T-helper 17 cell (primary cell): ENCODE data around the gene C1S. TPM values are rescaled to one million over a fixed set of nuclear protein-coding genes. Genes with fewer than 3 reads are reported as not detected.

Experiments
- ATAC-seq: fragments of 150-1000 bp; cut with Tn5 transposase; 2 replicates; pipeline ENCODE4 v1.10.0; 2021; ENCODE audit warnings: mild to moderate bottlenecking, moderate library complexity
- DNase-seq, 3 donors: peaks; one replicate each; pipeline versions ENCODE4 v3.0.0 to v3.0.0-alpha.2; 2020 to 2021
- H3K9me3 ChIP-seq: one replicate; pipeline ENCODE4 v1.7.0; 2013; ENCODE audit warnings: low read length, mild to moderate bottlenecking; ENCODE audit not compliant: control insufficient read depth, poor library complexity, severe bottlenecking
- H3K27ac Mint-ChIP-seq: one replicate; pipeline ENCODE4 v1.8.0; 2022; ENCODE audit warnings: mild to moderate bottlenecking, moderate library complexity, mixed read lengths
- H3K27me3 Mint-ChIP-seq: one replicate; pipeline ENCODE4 v1.8.0; 2022; ENCODE audit warnings: mixed read lengths
- H3K36me3 Mint-ChIP-seq: one replicate; pipeline ENCODE4 v1.8.0; 2022; ENCODE audit warnings: low read depth, mixed read lengths
- H3K4me1 Mint-ChIP-seq: one replicate; pipeline ENCODE4 v1.8.0; 2022; ENCODE audit warnings: mild to moderate bottlenecking, mixed read lengths
- H3K4me3 Mint-ChIP-seq: one replicate; pipeline ENCODE4 v1.8.0; 2022; ENCODE audit warnings: mild to moderate bottlenecking, moderate library complexity, mixed read lengths
- total RNA-seq, 4 donors: library from RNA in 2 of 4; stranded (reverse) in 2 of 4; gene quantifications; one replicate each; pipeline ENCODE4 v1.2.3 and lab custom pipeline; 2022 to 2026

The C1S gene
- total RNA-seq, 2 donors from 2014 or later = 2.9 to 3.0 TPM

DNA sequence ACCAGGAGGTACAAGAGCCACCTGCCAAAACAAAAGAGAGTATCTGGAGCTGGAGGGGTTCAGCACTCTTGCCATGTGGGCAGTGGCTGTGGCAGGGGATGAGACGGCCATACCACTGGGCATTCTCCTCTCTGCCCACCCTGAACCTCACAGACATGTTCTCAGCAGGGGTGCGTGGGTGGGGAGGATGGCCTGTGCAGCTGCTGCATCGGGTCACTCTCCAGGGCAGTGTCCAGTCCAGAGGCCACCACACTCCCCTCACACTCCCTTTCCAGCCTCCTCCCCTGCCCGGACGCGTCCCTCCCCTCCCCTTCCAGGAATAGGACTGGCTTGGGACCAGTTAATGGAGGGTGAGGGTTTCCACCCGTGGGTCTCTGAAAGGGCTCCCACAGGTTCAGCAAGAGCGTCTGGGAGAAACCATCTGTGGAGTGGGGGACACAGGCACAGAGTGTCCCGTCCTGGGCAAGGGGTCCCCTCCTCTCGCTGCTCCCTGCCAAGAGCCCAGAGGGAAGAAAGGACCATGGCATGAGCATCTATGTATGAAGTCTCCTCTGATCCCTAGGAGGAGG is 31.2 kb downstream of the C1S start:
- Mint-ChIP-seq H3K4me1 (peaks cover 12% of the 10 kb centered on the region), H3K4me3 (peak overlapping the region; percentile 87), H3K36me3 (peaks cover 3% of the 10 kb centered on the region), H3K27ac (peak overlapping the region; percentile 34), H3K27me3 (peaks cover 6% of the 10 kb centered on the region)
- DNase-seq (no peak), ATAC-seq (no peak)
- no peaks in the 10 kb centered on the region for H3K9me3 ChIP-seq

DNA sequence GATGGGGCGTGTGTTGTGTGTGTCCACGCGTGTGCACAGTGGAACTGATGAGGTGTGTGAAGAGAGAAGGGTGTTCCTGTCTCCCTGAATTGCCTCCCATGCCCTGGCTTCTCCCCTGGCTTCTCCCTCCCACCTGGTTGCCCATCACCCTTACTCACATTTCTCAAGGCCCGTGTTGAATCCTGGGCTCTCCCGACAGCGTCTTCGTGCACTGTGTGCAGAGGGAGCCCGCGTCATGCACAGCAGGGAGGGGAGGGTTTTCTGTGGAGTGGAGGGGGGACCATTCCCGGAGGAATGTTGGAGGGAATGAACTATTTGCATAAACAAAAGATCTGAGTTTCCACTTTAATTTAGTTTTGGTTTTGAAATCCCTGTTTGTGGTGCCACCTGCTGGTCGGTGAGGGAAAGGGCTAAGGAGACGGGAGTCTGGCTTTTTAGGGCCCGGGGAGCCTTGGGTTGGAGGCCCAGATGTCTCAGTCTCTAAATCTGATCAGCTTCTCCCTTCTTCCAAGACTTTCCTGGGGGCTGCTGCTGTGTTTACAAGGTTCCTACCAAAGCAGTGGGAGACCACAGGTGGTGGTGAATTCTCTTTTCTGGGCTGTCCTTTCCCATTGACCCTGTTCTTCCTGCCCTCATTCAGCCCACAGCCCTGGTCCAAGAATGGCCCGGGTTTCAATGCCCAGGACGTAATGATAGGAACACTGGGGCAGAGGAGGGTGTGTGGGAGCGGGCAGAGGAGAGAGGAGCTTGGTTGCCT is 31.9 kb downstream of the C1S start, which contains the start of gene C1R:
C1R (minus strand) TSS at position 217 of the 757 bp plus-strand sequence; CDS start at position 160, 57 bp downstream.
- DNase-seq = peak; percentile 45 to 62 (median 48)
- H3K27me3 Mint-ChIP-seq = peaks cover 6% of the 10 kb centered on the region
- H3K4me1 Mint-ChIP-seq = peaks cover 12% of the 10 kb centered on the region
- peak within 1 kb of the TSS; percentile 87 for H3K4me3 Mint-ChIP-seq
- ATAC-seq = peak; percentile 81
- H3K36me3 Mint-ChIP-seq = peaks cover 3% of the 10 kb centered on the region
- no peaks in the 10 kb centered on the region for H3K9me3 ChIP-seq
- H3K27ac Mint-ChIP-seq = peak within 1 kb of the TSS; percentile 34

DNA sequence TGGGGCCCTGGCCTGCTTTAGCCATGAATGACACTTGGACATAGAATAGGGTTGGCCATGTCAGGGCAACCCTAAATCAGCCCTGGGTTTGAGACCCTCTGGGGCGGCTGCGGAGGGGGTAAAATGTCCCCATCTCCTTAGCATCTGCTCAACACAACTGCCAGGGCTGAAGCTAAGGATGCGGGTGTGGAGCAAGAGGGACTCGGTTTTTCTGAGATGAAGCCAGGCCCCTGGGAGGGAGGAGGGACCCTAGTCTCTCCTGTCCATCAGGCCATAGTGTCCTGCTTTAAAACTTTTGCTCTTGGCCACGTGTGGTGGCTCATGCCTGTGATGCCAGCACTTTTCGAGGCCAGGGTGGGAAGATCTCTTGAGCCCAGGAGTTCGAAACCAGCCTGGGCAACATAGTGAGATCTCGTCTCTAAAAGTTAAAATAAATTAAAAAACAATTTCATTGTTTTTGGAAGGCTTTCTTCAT is 32.5 kb downstream of the C1S start:
- H3K4me3 Mint-ChIP-seq = peak overlapping the region; percentile 45
- H3K27me3 Mint-ChIP-seq = peaks cover 6% of the 10 kb centered on the region
- no peaks in the 10 kb centered on the region for H3K9me3 ChIP-seq
- peaks cover 12% of the 10 kb centered on the region for H3K4me1 Mint-ChIP-seq
- peak overlapping the region; percentile 34 for H3K27ac Mint-ChIP-seq
- DNase-seq = no peak
- peaks cover 3% of the 10 kb centered on the region for H3K36me3 Mint-ChIP-seq
- ATAC-seq = no peak

DNA sequence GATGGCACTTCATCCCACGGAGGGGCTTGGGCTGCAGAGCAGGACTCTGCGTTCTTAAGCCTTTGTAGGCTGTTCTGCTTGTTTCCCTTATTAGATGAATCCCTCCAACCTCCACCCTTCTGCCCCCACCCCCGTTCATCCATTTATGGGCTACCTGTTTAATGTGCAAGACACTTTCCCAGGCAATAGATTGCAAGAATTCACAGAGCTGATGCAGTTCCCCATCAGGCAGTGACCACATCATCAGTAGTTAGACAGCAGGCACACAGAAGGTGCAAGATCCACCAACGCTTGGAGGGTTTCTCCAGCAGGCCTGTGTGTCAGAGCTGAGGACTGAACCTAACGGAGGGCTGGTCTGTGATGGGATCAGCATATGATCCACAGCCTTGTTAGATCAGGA is 33.0 kb downstream of the C1S start:
- Mint-ChIP-seq H3K4me1 (peaks cover 12% of the 10 kb centered on the region), H3K36me3 (peaks cover 3% of the 10 kb centered on the region), H3K4me3 (no peak overlapping the region), H3K27ac (no peak overlapping the region), H3K27me3 (peaks cover 6% of the 10 kb centered on the region)
- no peak for DNase-seq
- H3K9me3 ChIP-seq = no peaks in the 10 kb centered on the region
- no peak for ATAC-seq

DNA sequence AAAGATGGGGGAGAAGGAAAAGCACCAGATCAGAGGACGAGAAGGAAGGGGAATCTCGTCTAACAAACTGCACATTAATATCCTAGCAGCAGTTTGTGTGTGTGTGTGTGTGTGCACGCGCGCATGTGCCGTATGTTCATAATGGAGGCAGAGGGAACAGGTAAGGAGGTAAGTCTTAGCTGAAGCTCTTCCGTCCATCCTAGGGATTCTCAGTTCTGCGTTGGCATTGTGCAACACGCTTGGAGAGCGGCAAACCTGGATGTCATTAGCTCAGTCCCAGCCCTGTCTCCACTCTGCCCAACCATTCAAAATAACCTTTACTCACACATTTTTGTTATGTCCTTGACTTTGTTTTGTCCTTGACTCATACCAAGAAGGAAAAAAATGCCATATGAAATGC is 33.4 kb downstream of the C1S start:
- Mint-ChIP-seq H3K4me1 (peaks cover 12% of the 10 kb centered on the region), H3K27me3 (peaks cover 6% of the 10 kb centered on the region), H3K4me3 (no peak overlapping the region), H3K36me3 (peaks cover 3% of the 10 kb centered on the region), H3K27ac (no peak overlapping the region)
- DNase-seq = no peak
- no peaks in the 10 kb centered on the region for H3K9me3 ChIP-seq
- ATAC-seq = no peak

DNA sequence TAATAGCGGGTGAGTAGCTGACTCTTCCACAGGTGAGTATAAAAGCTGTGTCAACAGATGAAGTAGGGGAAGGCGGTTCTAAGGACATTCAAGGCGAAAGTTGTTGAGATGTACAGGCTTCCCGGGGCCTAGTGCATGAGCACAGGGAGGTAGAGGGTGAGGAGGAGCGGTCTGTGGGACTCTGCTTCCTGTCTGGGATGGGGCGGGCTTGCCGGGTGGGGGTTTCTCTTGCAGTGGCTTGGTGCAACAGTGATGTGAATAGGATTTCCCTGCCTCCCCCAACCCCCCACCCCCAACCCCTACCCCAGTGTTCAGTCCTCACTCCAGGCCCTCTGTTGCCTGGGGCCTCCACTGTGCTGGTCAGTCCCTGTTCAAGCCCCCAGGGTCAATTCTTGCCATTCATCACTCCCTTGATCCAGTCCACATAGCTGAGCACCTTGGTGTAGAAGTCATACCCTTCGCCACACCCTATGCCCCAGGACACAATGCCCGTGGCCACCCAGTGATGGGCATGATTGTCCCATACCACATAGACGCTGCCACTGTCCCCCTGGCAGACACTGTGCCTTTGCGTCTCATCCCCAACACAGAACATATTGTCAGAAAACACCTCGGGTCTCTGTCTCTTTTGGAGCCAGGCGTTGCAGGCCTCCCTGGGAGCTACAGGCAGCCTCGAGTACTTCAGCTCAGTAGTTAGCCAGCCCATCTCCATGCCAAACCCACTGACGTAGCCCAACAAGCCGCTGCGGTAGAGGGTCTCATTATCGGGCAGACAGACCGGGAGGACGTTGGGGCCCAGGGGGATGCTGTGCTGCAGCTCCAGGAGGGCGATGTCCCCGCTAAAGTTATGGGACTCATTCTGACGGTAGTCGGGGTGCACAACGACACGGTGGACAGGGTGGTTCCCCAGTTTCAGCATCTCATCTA is 35.8 kb downstream of the C1S start:
- no peak overlapping the region for H3K27ac Mint-ChIP-seq
- H3K4me1 Mint-ChIP-seq = peaks cover 9% of the 10 kb centered on the region
- no peaks in the 10 kb centered on the region for H3K27me3 Mint-ChIP-seq

DNA sequence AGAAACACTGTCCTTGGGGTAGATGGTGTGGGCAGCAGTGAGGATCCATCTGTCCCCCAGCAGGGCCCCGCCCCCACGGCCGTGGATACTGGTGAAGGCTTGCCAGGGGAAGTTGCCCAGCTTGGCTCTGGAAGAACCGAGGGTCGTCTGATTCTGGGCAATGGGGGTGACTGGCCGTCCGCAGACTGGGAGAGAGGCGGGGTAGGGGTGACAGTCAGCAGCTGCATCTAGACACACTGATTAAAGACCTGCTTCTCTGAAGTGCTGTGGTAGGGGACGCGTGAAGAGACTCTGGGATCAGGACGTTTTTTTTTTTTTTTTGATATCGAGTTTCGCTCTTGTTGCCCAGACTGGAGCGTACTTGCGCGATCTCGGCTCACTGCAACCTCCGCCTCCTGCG is 36.5 kb downstream of the C1S start:
- Mint-ChIP-seq H3K4me3 (no peak overlapping the region), H3K36me3 (peaks cover 3% of the 10 kb centered on the region), H3K4me1 (peaks cover 9% of the 10 kb centered on the region), H3K27me3 (no peaks in the 10 kb centered on the region), H3K27ac (no peak overlapping the region)
- H3K9me3 ChIP-seq = no peaks in the 10 kb centered on the region
- DNase-seq = no peak
- ATAC-seq = no peak

More for the DNA sequence above, 35.8 kb downstream of the C1S start:
- no peak overlapping the region for H3K4me3 Mint-ChIP-seq
- DNase-seq (no peak), ATAC-seq (no peak)
- H3K36me3 Mint-ChIP-seq = peaks cover 3% of the 10 kb centered on the region
- H3K9me3 ChIP-seq = no peaks in the 10 kb centered on the region

DNA sequence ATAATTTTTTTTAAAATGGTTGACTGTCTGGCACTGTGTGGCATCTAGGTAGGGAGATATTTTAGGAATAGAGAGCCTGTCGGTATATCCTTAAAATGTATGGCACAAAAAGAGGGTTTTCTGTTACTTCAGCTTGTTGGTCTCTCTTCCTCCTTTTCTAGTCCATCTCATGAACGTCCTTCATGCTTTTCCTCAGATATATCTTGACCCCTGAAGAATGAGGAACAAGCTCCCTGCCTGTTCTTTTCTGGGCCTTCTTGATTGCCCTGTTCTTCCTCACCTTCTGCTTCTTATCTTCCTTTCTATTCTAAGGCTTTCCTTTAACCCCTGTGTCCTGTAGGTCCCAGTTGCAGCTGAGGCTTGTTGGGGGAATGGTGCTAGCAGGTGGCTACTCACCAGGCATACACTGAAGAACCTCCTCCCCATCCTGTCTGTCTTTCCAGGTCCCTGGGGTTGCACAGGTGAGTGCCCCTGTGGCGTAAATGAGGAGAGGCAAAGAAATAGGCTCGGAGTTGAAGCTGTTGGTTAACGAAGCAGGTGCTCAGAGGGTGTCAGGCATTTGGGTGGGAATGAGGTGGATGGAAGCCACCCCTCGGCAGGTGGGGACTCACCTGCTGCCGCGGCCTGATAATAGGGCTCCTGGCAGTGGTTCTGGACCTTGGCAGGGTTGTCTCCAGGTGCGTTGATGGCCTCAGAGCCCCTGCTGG is 38.9 kb downstream of the C1S start:
- DNase-seq = no peak
- H3K9me3 ChIP-seq = no peaks in the 10 kb centered on the region
- H3K27me3 Mint-ChIP-seq = no peaks in the 10 kb centered on the region
- peak overlapping the region; percentile 29 for H3K27ac Mint-ChIP-seq
- ATAC-seq = no peak
- H3K4me3 Mint-ChIP-seq = no peak overlapping the region
- H3K36me3 Mint-ChIP-seq = peaks cover 3% of the 10 kb centered on the region
- H3K4me1 Mint-ChIP-seq = peaks cover 12% of the 10 kb centered on the region

GRCh38 chr12:7100239-7100638 is 39.7 kb downstream of the C1S start:
- Mint-ChIP-seq H3K36me3 (peaks cover 3% of the 10 kb centered on the region), H3K4me1 (peaks cover 12% of the 10 kb centered on the region), H3K27ac (no peak overlapping the region), H3K27me3 (no peaks in the 10 kb centered on the region), H3K4me3 (no peak overlapping the region)
- DNase-seq (no peak), ATAC-seq (no peak)
- H3K9me3 ChIP-seq = no peaks in the 10 kb centered on the region

DNA sequence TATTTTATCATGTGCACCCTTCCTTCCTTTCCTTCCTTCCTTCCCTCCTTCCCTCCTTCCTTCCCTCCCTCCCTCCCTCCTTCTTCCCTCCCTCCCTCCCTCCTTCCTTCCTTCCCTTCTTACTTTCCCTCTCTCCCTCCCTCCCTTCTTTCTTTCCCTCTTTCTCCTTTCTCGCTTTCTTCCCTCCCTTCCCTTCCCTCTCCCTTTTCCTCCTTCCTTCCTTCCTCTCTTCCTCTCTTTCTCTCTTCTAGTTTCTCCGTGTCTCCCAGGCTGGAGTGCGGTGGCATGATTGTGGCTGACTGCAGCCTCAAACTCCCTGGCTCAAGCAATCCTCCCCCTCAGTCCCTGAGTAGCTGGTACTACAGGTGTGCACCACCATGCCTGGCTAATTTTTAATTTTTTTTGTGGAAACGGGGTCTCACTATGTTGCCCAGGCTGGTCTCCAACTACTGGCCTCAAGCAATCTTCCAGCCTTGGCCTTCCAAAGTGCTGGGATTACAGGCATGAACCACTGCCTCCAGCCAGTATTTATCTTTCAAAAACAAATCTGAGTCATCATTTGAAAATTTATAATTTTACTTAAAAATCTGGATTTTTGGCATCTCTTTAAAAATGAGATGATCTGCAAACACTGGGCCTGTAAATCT is 40.7 kb downstream of the C1S start:
- peaks cover 3% of the 10 kb centered on the region for H3K36me3 Mint-ChIP-seq

GRCh38 chr12:7101694-7102131 is 41.2 kb downstream of the C1S start:
- Mint-ChIP-seq H3K36me3 (peaks cover 3% of the 10 kb centered on the region), H3K4me3 (no peak overlapping the region), H3K4me1 (peaks cover 16% of the 10 kb centered on the region), H3K27ac (peak overlapping the region; percentile 85), H3K27me3 (no peaks in the 10 kb centered on the region)
- DNase-seq = no peak
- no peak for ATAC-seq
- H3K9me3 ChIP-seq = no peaks in the 10 kb centered on the region

More for the DNA sequence above, 40.7 kb downstream of the C1S start:
- peak overlapping the region; percentile 85 for H3K27ac Mint-ChIP-seq
- DNase-seq (no peak), ATAC-seq (no peak)
- no peaks in the 10 kb centered on the region for H3K9me3 ChIP-seq
- H3K4me1 Mint-ChIP-seq = peaks cover 16% of the 10 kb centered on the region
- H3K27me3 Mint-ChIP-seq = no peaks in the 10 kb centered on the region
- H3K4me3 Mint-ChIP-seq = no peak overlapping the region

DNA sequence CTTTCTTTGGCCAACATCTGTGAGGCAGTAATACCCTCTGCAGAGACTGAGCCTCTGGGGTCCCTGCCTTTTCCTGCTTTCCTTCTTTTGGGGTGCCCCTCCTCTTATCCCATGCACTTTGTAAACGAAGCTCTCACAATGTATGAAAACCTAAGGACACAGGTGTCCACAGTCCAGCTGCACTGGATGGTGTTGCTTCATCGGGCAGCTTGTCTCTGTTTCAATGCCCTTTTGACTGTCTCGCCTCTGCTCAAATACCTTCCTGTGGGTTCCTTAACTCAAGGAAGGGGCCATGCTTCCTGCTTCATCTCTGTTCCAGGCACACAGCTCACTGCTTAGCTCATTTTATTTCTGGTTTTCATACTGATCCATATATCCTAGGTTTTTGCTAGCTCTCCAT is 42.1 kb downstream of the C1S start:
- no peak for ATAC-seq
- no peak for DNase-seq
- Mint-ChIP-seq H3K36me3 (peaks cover 3% of the 10 kb centered on the region), H3K27ac (peak overlapping the region; percentile 85), H3K27me3 (no peaks in the 10 kb centered on the region), H3K4me3 (no peak overlapping the region), H3K4me1 (peaks cover 16% of the 10 kb centered on the region)
- H3K9me3 ChIP-seq = no peaks in the 10 kb centered on the region
